ENCODE results near the gene TIMM22. TPM values are rescaled to one million over a fixed set of nuclear protein-coding genes. Genes with fewer than 3 reads are reported as not detected.
A peak's percentile ranks its signal among the peaks of the same experiment; 100 is the strongest.

TIMM22 gene
- total and polyA plus RNA-seq, 4 donors, result 7.2 to 12.2 (median 9.9) TPM

DNA sequence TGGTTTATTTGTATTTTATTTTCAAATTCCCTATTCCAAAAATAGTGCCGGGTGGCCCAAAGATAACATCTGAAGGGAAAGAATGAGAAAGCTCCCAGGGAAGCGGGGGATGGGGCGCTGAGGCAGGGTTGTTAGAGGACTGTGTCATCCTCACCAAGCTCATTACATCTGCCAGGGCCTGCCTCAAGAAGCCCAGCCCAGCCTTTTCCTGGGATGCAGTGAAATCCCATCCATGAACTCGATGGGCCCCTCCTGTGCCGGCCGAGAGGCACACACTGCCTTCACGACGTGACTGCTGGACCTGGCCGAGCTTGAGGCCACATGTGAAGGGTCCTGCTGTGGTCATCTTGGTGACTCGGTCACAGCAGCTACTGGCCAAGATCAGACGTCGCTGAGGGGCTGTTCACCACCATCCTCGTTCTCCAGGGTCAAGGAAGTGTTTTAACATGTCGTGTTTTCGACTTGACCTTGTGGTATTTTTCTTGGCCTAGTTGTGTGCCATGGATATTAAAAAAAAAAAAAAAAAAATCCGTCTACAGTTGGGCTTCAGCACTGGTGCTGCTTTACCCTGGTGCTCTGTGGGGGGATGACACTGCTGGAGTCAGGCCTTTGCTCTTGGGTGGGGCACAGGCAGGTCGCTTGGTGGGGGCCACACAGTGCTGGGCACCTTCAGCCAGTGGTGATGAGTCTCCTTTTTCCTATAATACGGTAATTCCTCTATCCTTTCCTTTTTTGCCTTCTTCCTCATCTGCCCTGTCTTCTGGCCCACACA is 4.9 kb downstream of the TIMM22 start:
- WGBS, 2 donors, result 73 to 78% methylated on average over 18 of the region's 18 CpGs
- Histone ChIP-seq H3K27ac (ENCODE audit: low read depth in 1 of 2, low read length in 1 of 2) (peak overlapping the region; percentile 61 to 63), H3K4me1 (ENCODE audit: control insufficient read depth in 5 of 5, insufficient read depth in 5 of 5, low read length in 5 of 5) (peaks cover 6 to 89% (median 39%) of the 10 kb centered on the region in 5 donors), H3K9ac (ENCODE audit: insufficient read depth in 1 of 2, low read length in 2 of 2) (peak overlapping the region in 1 of 2 donors; percentile 75), H3K27me3 (ENCODE audit: control insufficient read depth in 3 of 3, insufficient read depth in 3 of 3, low read length in 2 of 3) (no peaks in the 10 kb centered on the region), H3K4me3 (no peak overlapping the region), H3K9me3 (ENCODE audit: control insufficient read depth in 4 of 4, insufficient read depth in 3 of 4, low read length in 3 of 4) (no peaks in the 10 kb centered on the region), H3K36me3 (ENCODE audit: control insufficient read depth in 4 of 4, insufficient read depth in 4 of 4, low read length in 4 of 4) (peaks cover 0 to 40% (median 23%) of the 10 kb centered on the region in 4 donors)
- TF ChIP-seq CTCF (IDR thresholded peaks at IDR 0.05; ENCODE audit: control extremely low read depth, extremely low read depth), result no peak
- ATAC-seq (ENCODE audit: insufficient read depth, low FRiP score), result no peak
- DNase-seq, result peak in 2 of 3 donors; percentile 48 to 59

DNA sequence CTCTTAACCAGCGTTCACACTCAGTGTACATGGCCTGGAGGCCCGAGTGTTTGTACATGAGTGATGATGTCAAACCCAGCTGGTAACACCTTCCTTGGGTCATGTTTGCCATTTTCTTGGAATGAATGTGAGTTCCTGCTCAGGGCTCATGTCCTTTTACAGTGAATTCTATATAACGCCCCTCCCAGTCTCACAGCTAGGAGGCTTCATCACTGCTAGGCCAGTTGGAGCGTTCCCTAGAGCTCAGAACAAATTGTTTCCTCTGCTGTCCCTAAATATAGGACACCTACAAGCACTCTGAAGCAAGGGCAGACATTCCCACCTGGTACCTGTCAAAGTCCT is 5.5 kb downstream of the TIMM22 start:
- H3K4me3 ChIP-seq, result no peak overlapping the region
- no peaks in the 10 kb centered on the region for H3K9me3 ChIP-seq (ENCODE audit: control insufficient read depth in 4 of 4, insufficient read depth in 3 of 4, low read length in 3 of 4)
- peak in 2 of 3 donors; percentile 55 to 56 for DNase-seq
- peaks cover 0 to 42% (median 25%) of the 10 kb centered on the region in 4 donors for H3K36me3 ChIP-seq (ENCODE audit: control insufficient read depth in 4 of 4, insufficient read depth in 4 of 4, low read length in 4 of 4)
- H3K4me1 ChIP-seq (ENCODE audit: control insufficient read depth in 5 of 5, insufficient read depth in 5 of 5, low read length in 5 of 5), result peaks cover 6 to 89% (median 39%) of the 10 kb centered on the region in 5 donors
- no peak for ATAC-seq (ENCODE audit: insufficient read depth, low FRiP score)
- WGBS, 2 donors, result 55 to 71% methylated on average over 4 of the region's 4 CpGs
- TF ChIP-seq CTCF (IDR thresholded peaks at IDR 0.05; ENCODE audit: control extremely low read depth, extremely low read depth), result no peak
- H3K27ac ChIP-seq (ENCODE audit: low read depth in 1 of 2, low read length in 1 of 2), result peak overlapping the region; percentile 58 to 61
- H3K9ac ChIP-seq (ENCODE audit: insufficient read depth in 1 of 2, low read length in 2 of 2), result peak overlapping the region in 1 of 2 donors; percentile 75
- H3K27me3 ChIP-seq (ENCODE audit: control insufficient read depth in 3 of 3, insufficient read depth in 3 of 3, low read length in 2 of 3), result no peaks in the 10 kb centered on the region

DNA sequence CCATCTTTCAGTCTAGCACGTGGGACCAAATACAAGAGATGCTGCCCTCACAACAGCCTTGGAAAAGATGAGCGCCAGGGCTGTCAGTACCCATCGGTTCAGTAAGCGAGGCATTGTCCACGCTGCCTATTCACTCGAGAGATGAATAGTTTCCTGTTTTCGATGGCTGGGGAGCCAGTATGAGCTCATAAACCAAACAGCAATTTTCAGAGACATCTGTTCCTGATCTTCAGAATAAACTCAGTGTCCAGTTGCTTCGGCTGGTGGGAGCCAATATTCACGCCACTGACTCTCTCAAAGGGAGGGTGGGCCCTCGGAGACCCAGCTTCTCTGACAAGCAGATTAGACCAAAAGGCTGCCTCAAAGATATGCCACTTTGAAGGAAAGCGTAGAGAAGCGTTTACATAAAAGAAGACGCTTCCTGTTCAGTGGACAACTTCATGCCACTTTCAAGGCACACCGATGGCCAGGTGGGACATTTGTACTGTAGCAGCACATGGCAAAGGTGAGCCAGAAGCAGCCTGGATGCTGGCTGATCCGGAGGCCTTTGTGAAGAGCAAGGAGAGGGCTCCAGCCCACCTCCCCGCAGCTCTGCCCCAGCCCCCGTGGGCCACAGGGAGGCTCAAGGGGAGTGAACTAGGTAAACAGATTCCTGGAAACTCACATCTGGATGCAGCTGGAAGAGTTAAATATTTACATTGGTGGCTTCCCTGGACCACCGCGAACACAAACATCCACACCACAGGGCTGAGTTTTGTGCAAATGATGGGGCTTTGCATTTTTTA is 6.0 kb downstream of the TIMM22 start:
- TF ChIP-seq CTCF (IDR thresholded peaks at IDR 0.05; ENCODE audit: control extremely low read depth, extremely low read depth), result no peak
- Histone ChIP-seq H3K27me3 (ENCODE audit: control insufficient read depth in 3 of 3, insufficient read depth in 3 of 3, low read length in 2 of 3) (no peaks in the 10 kb centered on the region), H3K9me3 (ENCODE audit: control insufficient read depth in 4 of 4, insufficient read depth in 3 of 4, low read length in 3 of 4) (no peaks in the 10 kb centered on the region), H3K27ac (ENCODE audit: low read depth in 1 of 2, low read length in 1 of 2) (peak overlapping the region; percentile 58 to 61), H3K4me1 (ENCODE audit: control insufficient read depth in 5 of 5, insufficient read depth in 5 of 5, low read length in 5 of 5) (peaks cover 6 to 84% (median 36%) of the 10 kb centered on the region in 5 donors), H3K4me3 (no peak overlapping the region), H3K36me3 (ENCODE audit: control insufficient read depth in 4 of 4, insufficient read depth in 4 of 4, low read length in 4 of 4) (peaks cover 0 to 48% (median 29%) of the 10 kb centered on the region in 4 donors), H3K9ac (ENCODE audit: insufficient read depth in 1 of 2, low read length in 2 of 2) (peak overlapping the region in 1 of 2 donors; percentile 75)
- peak; percentile 77 to 92 (median 87) for DNase-seq
- 51 to 64% methylated on average over 19 of the region's 19 CpGs for WGBS, 2 donors
- no peak for ATAC-seq (ENCODE audit: insufficient read depth, low FRiP score)
